HG02885 (cell line): ENCODE measurements around the gene PPP2R2C.

ENCODE experiments used
- ATAC-seq: cut with Tn5 transposase; IDR thresholded peaks from one replicate; pipeline ENCODE4 v1.9.1; 2021; ENCODE audit warnings: mild to moderate bottlenecking; ENCODE audit not compliant: unreplicated experiment, poor library complexity

The PPP2R2C gene

DNA sequence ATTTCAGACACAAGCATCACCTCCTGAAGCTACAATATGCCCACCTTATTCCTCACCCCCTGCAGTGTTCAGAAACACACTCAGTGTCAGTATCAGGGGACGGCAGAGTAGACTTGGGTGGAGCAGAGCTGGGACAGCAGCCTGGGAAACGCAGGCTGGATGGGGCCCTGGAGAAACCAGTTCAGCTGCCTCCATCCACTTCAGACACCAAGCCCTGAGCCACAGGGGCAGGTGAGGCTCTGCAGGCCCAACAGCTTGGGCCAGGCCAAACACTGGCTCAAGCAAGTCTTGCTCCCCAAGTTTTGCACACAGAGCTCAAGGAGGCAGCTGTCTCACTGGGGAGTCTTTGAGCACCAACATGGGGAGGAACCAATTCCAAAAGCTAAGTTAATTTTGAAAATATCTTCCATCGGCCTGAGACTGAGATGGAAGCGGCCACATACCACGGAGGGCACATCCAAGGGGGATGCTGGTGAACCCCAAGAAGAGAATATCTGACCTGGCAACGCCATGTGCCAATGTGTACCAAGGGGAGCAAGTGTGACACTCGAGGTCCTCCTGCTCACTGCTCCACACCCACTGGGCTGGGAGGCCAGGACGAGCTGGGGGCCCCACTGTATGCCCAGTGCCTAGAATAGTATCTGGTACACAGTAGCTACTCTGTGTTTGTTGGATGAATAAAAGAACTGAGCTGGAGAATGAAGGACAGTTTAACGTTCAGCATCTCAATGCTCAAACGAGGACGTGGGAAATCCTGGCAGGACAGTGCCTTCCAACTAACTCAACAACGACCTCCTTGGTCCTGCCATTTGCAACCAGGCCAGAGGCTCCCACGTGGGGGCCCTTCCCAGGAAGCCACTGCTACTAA lies 45.6 kb downstream of the PPP2R2C start:
- no peak for ATAC-seq

DNA sequence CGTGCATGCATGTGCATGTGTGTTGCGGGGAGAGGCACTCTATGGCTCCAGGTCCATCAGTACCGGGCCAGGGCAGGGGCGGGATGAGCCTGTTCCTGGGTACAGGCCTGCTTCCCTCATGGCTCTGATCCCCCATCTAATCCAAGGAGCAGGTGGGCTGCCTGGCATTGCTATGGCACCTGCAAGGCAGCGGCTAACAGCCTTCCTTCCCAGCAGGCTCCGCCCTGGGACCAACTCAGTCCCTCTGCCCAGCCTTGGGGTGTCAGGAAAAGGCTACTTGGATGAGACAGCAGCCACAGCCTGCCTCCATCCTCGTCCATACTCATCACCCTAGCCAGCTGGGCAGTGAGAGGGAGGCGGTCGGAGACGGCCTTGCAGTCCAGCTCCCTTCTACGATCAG lies 46.5 kb downstream of the PPP2R2C start:
- ATAC-seq: no peak

DNA sequence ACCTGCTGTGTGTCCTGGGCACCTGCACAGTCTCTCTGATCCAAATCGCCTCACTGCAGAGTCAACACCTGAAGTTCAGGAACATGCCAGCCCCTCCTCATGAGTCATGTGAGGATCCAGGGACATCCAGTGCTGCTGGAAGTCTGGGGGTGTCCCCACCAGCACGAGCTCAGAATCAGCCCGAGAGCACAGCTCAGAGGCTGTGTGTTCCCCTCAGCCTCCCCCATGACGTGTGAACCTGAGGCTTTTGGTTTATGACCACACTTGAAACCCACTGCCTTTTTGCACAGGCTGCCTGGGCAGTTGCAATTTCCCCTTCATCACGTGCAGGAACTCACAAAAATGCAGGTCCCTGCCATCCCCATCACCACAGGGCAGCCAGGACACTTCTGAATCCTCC lies 47.1 kb downstream of the PPP2R2C start:
- ATAC-seq: peak; percentile 45

DNA sequence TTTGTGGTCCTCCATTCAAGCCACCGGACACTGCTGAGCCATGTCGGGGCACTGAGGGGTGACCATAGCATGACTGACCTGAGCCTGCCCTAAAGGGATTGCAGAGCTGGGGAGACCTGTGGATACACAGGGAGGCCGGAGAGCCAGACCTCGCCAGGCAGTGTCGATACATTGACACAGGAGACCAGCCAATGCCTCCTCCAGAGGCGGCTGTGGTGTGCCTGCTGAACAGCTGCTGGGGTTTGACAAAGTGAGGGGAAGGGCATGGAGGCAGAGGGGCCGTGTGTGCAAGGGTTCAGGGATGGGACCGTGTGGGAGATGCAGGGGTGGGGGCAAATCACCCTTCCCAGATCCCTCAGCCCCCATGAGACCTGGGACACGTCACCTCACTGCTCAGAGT lies 48.0 kb downstream of the PPP2R2C start:
- ATAC-seq: no peak

DNA sequence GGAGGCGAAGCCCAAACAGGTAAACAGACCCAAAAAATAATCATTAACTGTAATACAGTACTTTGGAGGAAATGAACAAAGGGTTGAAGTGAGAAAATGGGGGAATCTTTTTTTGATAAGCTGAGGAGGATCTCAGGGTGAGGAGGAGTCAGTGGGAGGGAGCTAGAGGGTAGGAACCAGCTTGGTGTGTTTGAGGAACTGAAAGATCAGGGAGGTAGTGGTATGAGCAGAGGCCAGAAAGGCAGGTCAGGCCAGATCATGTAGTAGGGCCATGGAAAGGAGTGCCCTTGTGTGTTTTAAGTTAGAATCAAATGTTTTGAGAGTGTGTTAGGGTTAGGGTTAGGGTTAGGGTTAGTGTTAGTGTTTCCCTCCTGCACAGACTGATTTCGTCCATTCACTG lies 48.8 kb downstream of the PPP2R2C start:
- ATAC-seq: peak; percentile 98

DNA sequence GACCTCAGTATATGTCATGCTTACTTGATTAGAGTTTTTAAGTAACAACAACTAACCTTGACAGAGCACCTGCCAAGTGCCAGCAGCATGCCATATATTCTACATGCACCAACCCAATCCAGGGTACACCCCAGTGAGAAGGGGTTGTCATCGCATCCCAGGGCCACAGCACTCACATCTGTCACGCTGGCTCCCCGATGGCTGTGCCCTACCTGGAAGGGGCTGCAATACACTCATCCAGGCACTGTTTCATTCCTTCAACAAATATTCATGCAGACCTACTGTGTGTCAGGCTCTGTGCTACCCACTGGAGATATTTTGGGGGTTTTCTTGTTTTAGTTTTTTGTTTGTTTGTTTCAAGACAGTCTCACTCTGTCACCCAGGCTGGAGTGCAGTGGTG lies 49.5 kb downstream of the PPP2R2C start:
- ATAC-seq: no peak

DNA sequence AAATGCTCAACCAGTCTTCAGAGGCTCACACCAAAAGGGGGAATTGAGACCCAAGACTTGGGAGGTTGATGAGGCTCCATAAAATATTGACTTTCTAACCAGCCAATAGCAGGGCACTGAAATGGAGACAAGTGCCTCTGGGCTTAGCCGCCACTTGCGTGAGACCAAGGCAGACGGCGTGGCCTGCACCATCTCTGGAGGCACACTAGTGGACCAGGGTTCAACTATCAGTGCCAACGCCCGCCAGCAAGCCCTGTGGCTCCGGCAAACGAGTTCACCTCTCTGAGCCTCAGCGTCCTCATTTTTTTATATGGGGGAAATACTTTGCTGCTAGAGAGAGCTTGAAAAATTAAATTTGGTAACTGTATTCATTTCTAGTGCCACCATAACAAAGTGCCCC lies 50.3 kb downstream of the PPP2R2C start:
- no peak for ATAC-seq

DNA sequence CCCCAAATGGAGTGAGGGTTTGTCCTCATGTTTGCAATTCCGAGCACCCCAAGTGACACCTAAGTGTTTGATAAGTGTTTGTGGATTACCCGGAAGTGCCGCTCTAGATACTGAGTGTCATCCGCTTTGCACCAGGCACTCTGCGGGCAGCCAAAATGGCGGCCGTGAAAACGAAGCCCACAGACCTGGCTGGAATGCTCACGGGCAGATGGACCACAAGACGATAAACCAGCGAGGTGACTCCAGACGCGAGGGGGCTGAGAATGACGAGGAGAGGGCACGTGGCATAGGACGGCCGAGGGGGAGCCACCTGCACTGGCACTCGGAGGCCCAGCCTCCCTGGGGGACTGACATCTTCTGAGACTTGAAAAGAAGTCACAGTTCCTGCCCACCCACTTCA lies 51.0 kb downstream of the PPP2R2C start:
- ATAC-seq: no peak

DNA sequence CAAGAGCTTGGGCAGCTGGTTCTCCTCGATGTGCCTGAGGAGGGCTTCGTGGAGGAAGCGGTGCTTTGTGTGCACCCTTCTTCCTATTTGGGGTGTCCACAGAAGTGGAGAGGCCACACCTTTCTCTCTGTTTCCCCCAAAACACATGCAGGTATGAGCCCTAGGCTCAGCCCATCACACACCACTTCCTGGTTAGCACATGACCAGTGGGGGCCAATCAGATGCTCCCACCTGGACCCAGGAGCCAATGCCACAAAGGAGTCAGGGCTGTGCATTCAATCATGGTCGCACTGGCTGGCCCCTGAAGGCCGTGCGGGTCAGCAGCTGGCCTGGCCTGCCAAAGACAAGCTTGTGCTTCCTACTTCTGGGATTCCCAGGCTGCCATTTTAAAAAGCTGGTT lies 51.4 kb downstream of the PPP2R2C start:
- no peak for ATAC-seq

DNA sequence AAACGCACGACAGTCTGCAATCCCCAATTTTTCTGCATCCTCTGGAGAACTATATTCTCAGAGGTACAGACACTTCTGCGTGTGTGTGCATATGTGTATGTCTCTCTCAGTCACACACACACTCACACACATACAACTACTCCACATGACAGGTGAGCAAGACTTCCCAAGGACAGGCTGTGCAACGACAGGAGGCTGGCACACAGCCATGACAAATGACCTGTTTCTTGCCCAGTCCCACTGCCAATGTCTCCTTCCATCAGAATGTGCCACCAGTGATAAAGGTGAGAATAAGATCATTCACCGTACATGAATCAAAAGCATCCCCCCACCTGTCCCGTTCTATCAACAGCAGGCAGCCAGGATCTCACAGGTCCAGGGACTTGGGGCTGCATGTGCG lies 52.4 kb downstream of the PPP2R2C start:
- ATAC-seq: no peak

DNA sequence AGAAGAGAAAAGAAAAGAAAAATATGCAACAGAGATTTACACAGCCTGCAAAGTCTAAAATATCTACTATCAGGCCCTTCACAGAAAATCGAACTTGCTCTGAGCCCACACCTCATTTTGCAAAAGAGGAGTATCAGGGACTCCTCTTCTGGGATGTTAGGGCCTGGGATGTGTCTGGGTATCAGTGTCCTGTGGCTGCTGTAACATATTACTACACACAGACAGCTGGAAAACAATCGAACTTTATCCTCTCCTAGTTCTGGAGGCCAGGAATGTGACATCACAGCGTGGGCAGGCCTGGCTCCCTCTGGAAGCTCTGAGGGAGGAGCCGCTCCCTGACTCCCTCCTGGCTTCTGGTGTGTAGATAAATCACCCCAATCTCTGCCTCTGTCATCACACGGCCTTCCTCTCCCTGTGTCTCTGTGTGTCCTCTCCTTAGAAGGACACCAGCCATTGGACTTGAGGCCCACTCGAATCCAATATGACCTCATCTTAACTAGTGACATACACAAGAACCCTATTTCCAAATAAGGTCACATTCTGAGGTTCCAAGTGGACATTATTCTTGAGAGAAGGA lies 52.9 kb downstream of the PPP2R2C start:
- ATAC-seq: no peak

DNA sequence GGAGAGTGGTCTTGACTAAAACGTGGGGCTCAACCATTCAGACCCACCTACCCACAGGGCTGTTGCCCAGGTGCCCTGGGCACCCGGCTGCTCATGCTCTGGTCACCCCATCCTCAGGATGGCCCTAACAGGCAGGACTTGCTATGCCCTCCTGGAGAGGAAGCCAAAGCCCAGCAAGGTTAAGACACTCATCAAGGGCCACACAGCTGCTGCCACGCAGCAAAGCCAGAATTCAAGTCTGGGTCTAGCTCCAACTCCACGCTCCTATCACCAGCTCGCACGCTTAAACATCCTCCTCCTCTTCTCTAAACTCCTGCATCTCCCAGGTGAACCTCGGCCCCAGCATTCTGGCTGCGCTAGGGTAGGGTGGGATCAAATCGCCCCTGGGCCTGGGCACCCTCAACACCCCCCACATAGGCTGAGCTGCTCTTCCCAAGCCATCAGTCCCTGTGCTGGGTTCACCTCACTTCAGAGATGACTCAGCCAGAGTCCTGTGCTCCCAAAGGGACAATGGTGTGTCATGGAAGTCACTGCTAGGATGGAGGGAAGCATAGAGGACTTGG lies 54.1 kb downstream of the PPP2R2C start:
- no peak for ATAC-seq

DNA sequence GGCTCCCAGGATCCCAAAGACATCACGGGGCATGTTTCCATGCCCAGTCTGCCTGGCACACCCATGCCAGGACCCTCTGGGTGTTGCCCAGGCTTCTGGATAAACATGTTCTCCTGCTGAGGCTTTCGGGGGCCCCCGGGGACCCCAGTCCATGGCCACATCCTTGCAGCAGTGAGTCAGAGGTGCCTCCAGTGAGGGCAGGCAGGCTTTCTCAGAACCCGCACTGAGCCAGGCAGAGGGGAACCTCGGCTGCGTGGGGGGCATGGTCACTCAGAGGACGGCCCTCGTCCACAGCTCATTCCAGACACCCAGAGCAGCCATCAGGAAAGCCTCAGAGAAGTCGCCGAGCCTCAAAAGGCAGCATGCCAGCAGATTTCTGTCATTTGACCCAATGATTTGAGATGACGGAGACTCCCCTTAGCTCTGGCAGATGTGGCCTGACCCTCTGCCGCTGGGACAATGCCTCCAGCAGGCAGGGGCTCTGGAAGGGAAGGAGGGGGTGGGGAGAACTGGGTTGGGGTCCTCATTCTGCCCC lies 54.8 kb downstream of the PPP2R2C start:
- ATAC-seq: no peak

DNA sequence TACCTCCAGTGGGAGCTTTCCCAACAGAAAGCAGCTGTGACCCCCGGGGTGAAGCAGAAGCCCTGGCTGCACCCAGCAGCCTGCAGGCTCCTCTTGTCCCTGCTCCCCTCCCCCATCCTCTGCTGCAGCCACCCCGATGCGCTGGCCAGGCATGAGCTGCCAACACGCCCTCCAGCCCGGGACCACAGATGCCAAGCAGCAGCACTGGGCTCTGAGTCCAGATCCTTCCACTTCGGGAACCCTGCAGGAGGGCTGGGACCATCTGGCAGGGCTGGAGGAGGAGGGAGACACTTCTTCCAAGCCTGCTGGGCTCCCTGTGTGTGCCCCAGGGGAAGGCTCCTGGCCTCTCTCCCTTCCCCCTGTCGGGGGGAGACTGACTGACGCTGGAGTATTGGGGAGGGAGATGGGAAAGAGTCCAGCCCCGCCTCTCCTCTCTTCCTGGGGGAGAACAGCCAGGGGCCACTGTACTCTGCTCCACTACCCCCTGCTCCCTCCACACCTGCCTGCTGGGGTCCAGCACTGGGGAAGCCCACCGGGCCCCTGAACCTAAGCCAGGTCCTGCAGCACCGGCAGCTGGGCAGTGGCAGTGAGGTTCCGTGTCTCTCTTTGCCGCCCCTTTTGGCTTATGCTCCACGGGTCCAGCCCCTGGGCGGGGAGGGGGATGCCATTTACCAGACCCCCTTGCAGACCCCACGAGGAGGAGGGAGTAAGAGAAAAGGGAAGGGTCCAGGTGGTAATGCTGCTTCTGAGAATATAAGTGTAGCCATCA lies 55.7 kb downstream of the PPP2R2C start:
- no peak for ATAC-seq

DNA sequence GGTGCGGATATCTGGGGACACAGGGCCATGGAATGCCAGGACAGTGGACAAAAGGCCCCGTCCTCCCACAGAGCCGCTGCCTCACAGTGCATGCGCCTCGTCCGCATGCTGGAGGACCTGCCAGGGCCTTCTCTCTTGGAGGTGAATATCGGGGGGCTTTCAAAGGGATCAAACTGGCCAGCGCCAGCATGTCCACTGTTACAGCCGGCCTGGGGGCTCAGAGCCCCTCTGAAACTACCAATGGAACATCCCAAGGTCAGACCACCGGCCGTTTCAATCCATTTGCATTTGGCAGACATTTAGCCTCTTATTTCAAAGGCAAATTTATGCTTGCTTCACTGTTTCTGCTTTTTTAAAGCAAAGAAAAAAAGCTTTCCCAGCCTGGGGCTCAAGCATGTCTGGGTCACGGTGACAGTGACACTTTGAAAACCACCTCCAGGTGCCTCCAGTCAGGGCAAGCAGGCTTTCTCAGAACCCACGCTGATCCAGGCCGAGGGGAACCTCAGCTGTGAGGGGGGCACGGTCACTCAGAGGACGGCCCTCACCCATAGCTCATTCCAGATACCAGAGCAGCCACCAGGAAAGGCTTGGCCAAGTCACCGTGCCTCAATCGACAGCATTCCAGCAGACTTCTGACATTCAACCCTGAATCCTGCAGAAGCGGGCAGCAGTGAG lies 57.2 kb downstream of the PPP2R2C start:
- no peak for ATAC-seq

DNA sequence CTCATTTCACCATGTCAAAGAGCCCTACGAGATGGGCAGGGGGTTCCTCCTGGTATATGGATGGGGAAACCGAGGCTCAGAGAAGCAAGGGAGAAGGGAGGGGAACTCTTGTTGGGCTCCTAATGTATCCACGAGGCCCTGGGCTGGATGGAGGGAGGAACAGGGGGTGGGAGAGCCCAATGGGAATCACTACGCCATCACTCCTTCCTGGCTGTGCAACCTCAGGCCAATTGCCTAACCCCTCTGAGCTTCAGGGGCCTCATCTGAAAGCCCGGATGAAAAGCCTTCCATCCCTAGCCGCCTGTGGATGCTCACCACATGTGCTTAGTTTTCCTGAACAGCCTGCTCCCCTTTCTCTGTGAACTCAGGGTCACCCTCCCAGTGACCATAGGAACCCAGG lies 57.8 kb downstream of the PPP2R2C start:
- ATAC-seq: no peak

DNA sequence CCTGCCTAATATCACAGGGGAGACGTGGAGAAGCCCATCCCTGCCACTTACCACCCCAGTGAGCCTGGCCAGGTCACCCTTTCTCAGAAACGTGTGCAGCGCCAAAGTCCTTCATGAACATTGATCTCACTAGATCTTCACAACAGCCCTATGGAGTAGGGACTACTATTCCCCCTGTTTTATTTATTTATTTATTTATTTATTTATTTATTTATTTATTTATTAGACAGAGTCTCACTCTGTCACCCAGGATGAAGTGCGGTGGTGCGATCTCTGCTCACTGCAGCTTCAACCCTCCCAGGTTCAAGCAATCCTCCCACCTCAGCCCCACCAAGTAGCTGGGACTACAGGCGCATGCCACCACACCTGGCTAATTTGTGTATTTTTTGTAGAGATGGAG lies 61.8 kb downstream of the PPP2R2C start:
- no peak for ATAC-seq

DNA sequence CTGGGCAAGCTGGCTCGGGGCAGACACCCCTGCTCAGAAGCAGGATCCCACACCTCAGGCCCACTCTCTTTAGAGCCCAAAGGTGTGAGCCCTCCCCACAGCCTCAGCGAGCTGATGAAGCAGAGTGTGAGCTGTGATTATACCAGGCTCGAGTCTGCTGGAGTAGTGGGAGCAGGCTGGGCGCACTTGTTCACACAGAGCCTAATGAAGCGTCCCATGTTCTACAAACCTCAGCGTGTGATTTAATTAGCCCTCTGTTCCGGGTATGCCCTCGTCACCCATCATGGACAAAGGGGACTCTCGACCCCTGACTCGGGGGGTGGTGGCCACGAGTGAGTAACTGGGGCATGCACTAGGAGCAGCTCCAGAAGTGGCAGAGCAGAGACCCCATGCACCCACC lies 62.3 kb downstream of the PPP2R2C start:
- no peak for ATAC-seq

DNA sequence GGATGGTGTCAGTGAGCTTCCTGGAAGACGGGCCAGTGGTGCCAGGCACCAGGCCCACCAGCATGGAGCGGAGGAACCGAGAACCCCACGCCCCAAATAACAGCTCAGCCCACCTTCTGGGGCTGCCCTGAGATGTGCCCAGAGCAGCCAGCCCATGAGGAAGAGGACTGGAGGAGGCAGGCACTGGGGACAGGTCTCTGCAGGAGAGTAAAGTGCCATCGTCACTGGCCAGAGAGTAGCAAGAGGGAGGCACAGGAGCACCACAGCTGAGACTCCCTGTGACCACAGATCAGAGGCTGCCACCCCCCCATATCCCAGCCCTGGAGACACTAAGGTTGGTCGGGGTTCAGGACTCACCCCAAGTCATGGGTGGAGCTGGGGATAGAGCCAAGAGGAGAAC lies 63.0 kb downstream of the PPP2R2C start:
- no peak for ATAC-seq

DNA sequence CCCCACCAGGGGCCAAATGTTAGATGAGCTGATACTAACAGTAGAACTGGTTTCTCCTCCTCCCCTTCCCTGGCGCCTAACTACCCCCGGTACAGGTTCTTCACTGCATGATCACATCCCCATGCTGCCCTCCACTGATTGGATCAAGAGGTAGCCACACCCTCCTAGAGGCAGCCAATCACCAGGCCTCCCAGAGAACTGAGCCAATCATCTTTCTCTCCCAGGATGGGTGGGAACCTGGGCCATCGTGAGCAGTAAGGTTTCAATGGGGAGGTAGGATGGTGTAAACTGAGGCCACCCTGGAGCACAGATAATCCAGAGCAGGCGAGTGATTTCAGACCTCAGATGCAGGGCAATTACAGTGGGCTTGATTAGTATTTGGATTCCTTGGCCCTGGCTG lies 64.2 kb downstream of the PPP2R2C start:
- no peak for ATAC-seq
